ENCODE results near the gene SPNS2.

The SPNS2 gene

DNA sequence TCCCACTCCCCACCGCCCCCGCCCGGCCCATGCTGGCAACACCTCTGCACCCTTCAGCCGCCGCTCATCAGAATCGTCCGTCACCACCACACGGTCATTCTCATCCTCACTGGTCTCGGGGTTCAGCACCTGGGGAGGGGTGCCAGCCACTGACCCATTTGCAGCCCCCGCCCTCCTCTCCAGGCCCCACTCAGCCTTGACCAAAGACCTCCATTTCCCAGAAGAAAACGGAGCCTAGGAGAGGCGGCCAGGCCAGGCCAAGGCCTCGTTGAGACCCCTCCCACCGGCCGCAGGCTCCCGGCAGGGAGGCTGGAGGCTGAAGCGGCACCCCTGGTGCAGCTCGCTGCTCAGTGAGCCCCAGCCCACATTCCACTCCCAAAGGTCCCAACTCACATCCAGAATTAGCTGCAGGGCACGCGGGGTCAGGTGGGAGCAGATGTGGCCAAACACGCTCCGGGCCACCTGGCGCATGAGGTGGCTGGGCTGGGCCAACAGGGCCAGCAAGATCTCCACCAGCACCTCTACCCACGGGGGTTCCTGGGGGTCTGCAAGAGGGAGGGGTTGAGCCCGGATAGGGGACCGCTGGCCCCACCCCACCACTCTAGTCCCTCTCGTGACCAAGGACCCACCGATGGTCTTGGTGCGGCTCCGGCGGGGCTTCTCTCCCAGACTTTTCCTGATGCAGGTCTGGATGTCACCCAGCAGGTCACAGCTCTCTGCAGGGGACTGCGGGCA is 46.7 kb downstream of the SPNS2 start:
- DNase-seq (ENCODE audit: extremely low spot score, insufficient read length, low read depth) (no peak), FAIRE-seq (no peak)

DNA sequence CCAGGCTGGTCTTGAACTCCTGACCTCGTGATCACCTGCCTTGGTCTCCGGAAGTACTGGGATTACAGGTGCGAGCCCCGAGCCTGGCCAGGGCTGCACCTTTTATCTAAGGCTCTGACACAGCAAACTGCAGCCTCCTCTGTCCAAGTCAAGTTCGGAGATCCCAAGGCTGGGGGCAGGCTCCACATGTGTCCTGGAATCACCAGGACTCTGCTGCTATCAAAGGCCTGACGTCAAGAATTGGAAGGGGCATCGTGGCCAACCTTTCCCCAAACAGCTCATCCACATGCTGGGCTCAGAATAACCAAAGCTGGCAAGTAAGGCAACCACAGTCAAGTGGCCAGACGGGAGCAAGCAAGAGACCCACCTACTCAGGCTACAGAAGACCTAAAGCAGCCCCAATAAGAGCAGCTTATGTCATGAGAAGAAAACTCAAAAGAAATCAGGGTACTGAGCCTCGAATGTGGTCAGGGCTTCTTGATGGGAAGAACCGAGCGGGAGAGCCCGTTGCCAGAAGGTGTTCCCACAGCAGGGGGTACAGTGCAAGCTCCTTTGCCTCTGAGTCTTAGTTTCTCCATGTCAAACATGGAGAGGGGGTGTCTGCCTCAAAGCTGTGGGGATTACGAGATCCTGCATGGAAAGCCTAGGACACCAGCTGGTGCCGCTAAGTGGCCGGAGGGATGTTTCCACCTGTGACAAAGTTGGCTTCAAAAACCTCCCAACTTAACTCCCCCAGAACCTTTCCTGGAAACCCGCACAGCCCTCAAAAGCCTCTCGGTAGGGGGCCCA is 48.6 kb downstream of the SPNS2 start:
- no peak for FAIRE-seq
- DNase-seq (ENCODE audit: extremely low spot score, insufficient read length, low read depth) = no peak

DNA sequence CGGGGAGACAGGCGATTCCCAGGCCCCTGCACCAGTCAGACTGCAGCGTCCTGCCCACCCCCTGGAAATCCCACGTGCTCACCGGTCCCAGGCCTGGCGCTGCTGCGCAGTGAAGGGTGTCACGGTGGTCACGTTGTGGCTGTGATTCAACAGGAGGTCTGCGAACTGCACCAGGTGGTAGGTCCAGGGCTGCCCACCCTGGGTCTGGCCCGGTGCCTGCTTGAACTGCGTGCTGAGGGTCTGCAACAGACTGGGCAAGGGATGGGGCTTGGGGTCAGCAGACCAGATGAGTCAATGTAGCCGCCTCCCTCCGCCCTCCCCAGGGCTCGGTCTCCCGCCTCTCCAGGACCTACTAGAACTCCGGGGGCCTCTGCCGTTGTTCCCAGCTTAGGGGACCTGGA is 49.4 kb downstream of the SPNS2 start:
- DNase-seq (ENCODE audit: extremely low spot score, insufficient read length, low read depth) (no peak), FAIRE-seq (no peak)

DNA sequence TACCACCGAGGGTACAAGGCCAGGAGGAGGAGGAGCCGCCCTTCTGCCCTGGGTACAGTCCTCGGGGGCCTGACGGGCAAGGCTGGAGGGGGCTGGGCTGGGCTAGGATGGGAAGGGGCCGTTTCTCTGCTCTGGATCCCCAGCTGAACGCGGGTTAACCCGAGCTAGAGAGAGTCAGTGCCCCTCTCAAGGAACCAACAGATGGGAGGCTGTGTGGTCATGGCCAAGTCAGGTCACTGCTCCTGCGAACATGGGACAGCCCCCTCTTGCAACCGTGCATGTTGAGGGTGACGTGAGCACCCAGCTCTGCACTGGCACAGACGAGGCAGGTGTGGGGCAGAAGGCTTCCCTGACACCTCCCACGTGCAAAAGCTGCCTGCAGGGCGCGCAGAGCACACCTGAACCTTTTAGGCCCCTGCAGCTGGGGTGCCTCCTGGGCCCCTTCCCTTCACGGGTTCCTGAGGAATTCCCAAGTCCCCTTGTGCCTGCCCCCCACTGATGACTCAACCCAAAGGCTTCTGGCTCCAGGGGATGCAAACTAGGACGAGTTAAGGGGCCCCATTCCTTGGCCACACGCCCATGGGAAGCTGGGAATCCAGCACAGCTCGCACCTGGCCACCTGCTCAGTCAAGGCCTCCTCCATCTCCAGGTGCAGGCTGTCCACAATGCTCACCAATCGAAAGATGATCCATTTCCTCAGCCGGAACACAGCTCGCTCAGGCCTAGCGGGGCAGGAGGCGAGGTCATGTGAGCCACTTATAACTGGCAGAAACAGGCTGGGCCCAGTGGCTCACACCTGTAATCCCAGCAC is 50.2 kb downstream of the SPNS2 start:
- no peak for FAIRE-seq
- no peak for DNase-seq (ENCODE audit: extremely low spot score, insufficient read length, low read depth)

DNA sequence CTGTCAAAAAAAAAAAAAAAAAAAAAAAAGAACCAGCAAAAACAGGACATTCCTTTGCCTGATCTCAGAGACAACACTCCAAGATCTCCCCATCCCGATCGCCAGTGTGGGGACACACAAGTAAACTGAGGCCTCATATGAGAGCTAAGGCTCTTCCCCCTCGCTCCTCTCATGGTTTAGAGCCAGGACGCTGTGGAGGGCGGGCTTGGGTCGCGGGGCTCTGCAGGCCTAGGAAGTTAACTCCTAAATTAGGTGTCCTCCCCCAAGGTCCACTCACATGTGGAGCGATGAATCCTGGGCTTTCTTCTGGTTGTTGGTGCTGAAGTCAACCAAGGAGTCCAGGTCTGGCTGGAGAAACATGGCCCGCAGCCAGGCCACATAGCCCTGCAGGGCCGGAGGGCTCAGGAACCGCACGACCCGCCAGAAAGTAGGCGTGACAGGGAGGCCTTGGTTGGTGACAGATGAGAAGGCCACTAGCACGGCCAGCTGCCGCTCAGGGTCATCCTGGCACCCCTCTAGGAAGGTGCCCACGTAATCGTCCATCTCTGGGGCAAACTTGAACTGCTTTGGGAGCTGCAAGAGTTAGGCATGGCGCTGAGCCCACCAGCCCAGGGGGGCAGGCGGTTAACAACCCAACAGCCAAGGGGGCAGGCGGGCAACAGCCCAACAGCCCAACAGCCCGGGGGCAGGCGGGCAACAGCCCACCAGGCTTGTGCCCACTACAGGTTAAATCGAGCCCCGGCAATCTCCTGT is 51.3 kb downstream of the SPNS2 start:
- DNase-seq (ENCODE audit: extremely low spot score, insufficient read length, low read depth) (no peak), FAIRE-seq (no peak)

DNA sequence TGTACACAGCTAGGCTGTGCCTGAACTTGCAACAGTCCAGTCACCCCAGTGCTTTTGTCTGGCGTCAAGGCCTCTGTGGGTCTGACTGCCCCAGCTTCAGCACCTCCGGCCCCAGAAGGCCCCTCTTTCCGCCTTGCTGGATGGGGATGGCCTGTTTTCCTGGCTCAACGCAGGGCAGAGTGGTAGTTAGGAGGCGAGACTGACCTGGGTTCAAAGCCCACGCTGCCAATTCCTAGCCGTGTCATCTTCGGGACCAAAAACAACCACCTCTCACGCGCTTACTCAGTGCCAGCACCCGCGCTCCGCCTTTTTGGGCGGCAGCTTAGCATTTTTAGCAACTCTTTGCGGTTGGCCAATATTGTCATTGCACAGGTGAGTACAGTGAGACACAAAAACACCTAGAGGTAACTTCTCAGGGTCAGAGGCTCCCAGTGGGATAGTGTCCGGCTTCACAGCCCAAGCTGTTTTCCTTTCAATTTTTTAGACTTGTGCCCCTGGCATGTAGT is 51.9 kb downstream of the SPNS2 start:
- DNase-seq (ENCODE audit: extremely low spot score, insufficient read length, low read depth) = no peak
- FAIRE-seq = no peak

DNA sequence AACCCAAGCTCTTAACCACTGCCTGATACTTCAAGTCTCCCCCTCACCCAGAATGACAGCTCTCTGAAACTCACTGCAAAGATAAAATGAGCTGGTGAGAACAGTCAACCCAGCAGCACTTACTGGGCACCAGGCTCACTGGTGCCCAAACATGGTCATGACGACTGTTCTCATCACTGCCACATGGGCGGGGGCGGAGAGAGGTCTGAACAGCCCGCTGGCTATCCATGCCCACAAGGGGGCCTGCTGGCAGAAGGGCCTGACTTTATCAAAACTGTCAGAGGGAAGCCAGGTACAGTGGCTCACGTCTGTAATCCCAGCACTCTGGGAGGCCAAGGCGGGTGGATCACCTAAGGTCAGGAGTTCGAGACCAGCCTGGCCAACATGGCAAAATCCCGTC is 52.5 kb downstream of the SPNS2 start:
- no peak for DNase-seq (ENCODE audit: extremely low spot score, insufficient read length, low read depth)
- no peak for FAIRE-seq

DNA sequence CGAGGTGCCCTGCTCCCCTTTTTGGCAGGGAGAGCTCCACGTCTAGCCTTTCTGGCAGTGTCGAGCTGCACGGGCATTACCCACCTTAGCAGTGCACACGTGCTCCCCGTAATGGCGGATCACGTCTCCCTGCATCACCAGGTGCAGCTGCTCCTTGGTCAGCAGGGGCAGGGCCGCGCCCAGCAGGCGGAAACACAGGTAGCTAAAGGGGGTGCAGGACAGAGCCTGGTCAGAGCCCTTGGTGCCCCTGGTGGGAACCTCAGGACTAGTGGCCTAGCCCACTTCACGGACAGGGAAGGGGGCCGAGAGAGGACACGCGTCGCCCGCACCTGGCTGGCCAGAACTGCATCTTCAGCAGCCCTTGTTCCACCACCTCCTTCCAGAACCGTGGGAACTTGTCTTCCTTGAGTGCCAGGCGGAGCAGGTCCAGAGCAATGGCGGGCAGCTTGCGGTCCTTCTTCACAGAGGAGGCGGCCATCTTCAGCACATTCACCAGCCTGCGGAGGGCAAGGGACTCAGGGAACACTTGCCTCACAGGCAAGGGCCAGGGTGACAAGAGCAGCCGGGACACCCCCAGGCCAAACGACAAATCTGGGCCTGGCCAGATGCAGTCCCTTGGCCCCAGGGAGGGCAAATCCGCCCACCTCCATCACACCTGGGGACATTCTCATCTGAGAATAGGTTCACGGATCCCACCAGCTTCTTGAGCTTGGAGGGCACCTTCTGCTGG is 53.3 kb downstream of the SPNS2 start:
- no peak for FAIRE-seq
- DNase-seq (ENCODE audit: extremely low spot score, insufficient read length, low read depth) = no peak

DNA sequence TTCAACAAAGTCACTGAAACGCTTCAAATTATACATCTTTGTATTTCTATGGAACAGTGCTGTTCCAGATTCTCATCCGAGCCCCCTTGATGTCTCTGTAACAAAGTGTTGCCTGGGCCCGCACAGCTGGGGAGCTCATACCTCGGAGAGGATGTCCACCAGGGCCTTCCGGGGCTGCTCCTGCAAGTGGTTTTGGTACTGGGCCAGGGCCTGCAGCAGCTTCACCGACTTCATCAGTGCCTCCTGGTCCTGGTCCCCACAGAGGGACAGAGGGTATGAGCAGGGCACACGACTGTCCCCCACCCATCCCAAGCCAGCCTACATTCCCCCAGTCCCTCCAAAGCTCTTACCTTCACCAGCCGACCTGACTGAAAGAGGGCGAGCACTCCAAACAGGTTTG is 55.0 kb downstream of the SPNS2 start:
- DNase-seq (ENCODE audit: extremely low spot score, insufficient read length, low read depth) (no peak), FAIRE-seq (no peak)

DNA sequence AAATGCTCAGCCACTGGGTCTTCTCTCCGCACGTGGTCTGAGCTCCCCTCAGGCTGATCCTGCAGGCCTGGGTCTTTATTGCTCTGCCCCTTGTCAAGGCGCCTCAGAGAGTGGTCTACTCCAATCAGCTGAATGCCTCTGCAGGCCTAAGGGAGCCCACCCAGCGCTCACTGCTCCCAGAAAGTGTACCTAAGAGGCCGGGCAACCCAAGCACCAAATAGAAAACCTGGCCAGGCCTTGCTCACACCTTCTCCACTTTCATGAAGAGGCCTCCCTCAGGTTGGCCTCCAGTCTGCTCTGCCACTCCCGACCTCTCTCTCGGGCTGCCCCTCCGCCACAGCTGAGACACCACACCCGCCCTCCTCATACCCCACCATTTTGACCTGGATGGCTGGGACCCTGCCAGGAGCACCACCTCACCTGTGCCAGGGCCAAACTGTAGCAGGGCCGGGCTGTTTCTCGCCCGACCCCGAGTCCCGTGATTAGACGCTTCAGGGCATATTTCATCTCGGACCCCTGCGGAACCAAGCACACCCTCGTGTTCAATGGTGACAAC is 55.8 kb downstream of the SPNS2 start:
- FAIRE-seq (no peak), DNase-seq (ENCODE audit: extremely low spot score, insufficient read length, low read depth) (no peak)

DNA sequence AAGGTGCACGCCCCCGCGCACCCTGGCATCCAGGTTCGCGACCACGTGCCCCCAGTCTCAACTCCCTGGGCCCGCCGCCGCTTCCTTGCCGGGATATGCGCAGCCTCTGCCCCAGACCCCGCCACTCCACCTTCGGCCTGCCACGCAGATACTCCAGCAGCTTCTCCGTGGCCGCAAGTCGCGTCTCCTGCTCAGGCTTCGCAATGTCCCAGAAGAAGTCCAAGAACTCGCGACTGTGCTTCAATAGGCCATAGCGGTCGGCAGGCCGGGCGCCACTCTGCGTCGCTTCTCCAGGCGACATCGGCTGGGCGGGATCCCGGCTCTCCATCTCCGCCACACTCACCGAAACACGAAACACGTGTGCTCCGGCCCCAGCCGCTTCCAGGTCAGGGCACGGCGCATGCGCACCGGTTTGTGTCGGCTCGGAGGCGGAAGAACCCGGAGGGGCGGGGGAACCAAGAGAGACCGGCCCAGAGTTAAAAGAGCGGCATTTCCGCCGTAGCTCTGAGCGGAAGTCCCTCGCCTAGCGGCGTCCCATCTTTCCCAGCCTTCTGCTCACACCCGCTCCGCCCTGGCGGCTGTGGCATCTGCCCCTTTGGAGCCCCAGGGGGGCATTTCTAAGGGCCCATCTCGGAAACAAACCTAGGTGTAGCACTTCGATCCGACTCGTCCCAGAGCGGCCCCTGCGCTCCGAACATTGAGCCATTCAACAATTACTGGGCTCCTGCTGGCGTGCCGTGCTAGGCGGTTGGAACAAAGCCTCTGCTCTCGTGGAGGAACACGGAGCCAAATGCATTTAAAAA is 56.5 kb downstream of the SPNS2 start, which contains the start of gene MYBBP1A:
MYBBP1A (minus strand) TSS at position 388 of the 803 bp plus-strand sequence; CDS start at position 328, 60 bp downstream.
- FAIRE-seq (peak; percentile 99), DNase-seq (ENCODE audit: extremely low spot score, insufficient read length, low read depth) (peak; percentile 99)

DNA sequence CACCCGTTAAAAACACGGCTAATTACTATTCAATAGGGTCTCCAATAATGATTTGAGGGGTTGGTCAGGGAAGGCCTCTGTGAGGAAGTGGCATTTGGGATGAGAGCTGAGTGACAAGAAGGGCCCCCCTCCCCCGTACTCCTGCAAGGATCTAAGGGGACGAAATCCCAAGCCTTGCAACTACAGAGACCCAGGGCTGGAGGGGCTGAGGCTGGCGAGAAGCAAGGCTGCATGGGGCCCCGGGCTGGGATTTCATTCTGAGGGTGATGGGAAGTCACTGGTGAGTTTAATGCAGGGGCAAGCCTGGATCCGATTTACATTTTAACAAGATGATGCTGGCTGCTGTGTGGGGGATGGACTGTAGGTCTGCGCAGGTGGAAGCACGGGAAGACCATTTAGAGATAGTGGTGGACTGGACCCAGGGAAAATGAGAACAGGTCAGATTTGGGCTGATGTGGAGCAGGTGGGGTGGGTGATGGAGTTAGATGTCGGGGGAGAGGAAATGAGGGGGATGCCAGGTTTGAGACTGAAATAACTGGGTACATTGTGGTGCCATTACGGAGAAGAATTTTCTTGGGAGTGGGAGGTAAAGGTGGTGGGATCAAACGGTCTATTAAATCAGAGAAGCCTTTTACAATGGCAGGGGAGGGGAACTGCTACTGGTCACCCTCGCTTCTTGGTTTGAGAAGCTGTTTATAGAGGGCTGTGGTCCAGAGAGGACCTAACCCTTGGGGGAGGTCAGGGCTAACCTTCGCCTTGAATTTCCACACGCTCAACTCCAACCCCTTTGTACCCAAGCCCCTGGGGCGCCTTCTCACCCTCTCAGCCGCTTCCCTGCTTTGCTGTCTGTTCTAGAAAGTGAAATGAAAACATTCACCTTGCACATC is 57.4 kb downstream of the SPNS2 start:
- DNase-seq (ENCODE audit: extremely low spot score, insufficient read length, low read depth) (no peak), FAIRE-seq (no peak)

DNA sequence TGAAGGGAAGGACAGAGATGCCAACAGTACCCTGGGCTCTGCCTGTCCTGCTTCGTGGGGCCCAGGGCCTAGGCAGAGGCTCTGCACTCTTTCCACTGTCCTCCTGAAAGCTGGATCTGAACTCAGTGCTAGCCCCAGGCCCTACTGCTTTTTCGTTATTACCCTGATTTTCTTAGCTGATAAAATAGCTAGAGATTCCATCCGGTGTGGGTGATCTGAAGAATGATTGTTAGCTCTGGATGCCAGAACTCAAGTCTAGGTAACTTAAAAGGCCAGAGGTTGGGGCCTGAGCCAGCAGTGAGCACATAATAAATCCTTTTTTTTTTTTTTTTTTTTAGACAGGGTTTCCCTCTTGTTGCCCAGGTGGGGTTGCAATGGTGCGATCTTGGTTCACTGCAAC is 58.3 kb downstream of the SPNS2 start:
- no peak for DNase-seq (ENCODE audit: extremely low spot score, insufficient read length, low read depth)
- FAIRE-seq = no peak

DNA sequence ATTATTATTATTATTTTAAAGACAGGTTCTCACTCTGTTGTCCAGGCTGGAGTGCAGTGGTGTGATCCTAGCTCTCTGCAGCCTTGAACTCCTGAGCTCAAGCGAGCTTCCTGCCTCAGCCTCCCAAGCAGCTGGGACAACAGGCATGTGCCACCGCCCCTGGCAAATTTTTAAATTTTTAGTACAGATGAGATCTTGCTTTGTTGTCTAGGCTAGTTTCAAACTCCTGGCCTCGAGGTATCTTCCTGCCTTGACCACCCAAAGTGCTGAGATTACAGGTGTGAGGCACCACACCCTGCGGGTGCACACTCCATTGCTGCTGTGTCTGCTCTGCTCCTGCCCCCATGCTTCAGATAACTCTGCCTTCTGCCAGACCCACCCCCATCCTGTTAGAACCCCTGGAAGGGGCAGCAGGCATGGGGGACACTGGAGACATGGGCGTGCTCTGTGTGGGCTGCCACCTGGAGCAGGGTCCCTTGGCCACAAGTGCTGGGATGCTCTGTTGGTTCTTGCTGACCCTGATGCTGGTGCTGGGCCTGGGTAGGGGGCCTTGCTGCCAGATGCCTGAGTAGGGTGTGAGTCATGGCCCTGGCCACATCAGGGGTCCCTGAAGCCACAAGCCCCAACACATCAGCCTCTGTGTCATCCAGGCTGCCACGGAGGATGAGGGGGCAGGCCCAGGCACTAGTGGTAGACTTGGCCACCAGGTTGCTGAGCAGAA is 59.1 kb downstream of the SPNS2 start:
- FAIRE-seq (no peak), DNase-seq (ENCODE audit: extremely low spot score, insufficient read length, low read depth) (no peak)

DNA sequence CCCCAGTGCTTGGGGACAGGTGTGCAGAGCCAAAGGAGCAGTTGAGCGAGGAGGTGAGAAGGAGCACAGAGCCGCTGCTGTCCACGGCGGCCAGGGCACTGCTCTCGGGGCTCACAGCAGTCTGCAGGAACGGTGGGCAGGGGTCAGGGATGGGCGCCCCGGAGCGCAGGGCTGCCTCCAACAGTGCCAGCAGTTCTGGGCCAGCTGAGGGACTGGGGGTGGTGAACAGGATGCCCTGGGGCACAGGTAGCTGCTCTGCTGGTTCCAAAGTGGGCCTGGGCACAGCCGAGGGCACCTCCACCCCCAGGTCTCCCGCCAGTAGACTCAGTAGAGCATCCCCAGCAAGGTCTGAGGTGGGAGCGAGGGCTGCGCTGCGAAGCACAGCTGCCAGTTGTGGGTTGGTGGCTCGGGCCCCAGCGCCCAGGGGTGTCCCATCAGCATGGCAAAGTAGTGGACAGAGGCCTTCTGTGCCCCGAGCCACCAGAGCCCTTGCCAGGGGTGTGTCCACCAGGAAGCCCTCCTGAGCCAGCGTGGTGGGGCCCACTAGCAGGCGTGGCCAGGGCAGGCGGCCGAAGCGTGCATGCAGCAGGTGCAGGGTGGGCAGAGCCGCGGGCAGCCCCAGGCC is 59.8 kb downstream of the SPNS2 start:
- FAIRE-seq (no peak), DNase-seq (ENCODE audit: extremely low spot score, insufficient read length, low read depth) (no peak)

DNA sequence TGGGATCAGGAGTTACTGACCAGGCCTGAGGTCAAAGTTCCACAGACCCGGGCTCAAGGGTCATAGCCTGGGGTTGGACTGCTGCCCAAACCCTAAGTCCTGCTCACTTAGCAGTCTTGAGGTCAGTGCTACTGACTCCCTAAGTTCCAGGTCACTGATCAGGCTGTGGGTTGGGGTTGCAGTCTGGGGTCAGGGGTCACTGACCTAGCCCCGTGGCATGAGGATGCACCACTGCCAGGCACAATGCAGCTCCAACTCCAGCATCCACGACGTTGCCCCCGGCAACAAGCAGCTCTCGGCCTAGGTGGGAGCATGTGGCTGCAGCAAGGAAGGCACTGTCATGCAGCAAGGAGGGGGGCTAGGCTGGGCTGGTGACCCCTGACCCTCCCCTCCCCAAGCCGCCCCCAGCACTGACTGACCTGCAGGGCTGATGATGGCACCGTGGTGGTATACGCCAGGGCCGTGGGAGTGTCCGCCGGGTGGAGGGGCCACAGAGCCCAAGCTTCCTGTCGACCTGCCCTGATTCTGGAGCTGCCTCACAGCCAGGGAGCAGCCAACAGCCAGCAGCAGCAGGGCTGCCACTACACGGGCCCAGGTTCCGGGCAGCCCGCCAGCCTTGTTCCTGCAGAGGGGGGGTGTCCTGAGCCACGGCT is 60.6 kb downstream of the SPNS2 start:
- no peak for FAIRE-seq

More for the DNA sequence above, 60.6 kb downstream of the SPNS2 start:
- DNase-seq (ENCODE audit: extremely low spot score, insufficient read length, low read depth) = no peak

Data from GM18507 (cell line).